Gastroesophageal sphincter (tissue), 4 donors: Measurements from ENCODE around the gene TMPRSS9. TPM values are rescaled to one million over a fixed set of nuclear protein-coding genes. Genes with fewer than 3 reads are reported as not detected.

Source experiments
- ATAC-seq: fragments of 150-250 bp; one replicate; pipeline ENCODE4 v1.9.1; 2016; ENCODE audit warnings: mild to moderate bottlenecking, moderate library complexity
- H3K27ac ChIP-seq, 4 donors: fragments of 200-600 bp; sonication (generic) in 3 of 4; 1 replicate in 3 of 4; 2 replicates in 1 of 4; pipeline ENCODE4 v1.5.1; 2016 to 2019
- H3K27me3 ChIP-seq: fragments of 200-600 bp; sonication (generic); one replicate; pipeline ENCODE4 v1.5.1; 2019
- H3K36me3 ChIP-seq, 2 donors: fragments of 200-600 bp; sonication (generic); one replicate each; pipeline ENCODE4 v1.5.1; 2019; ENCODE audit warnings: control low read depth in 1 of 2
- H3K4me1 ChIP-seq, 3 donors: fragments of 200-600 bp; sonication (generic); 1 replicate in 2 of 3; 2 replicates in 1 of 3; pipeline ENCODE4 v1.5.1; 2016 to 2019; ENCODE audit warnings: control low read depth in 2 of 3
- H3K4me3 ChIP-seq, 2 donors: fragments of 200-600 bp; sonication (generic); one replicate each; pipeline ENCODE4 v1.5.1; 2019; ENCODE audit warnings: mild to moderate bottlenecking in 1 of 2, moderate library complexity in 1 of 2
- H3K9me3 ChIP-seq, 3 donors: fragments of 200-600 bp; sonication (generic); one replicate each; pipeline ENCODE4 v1.5.1; 2017 to 2019; ENCODE audit warnings: control low read depth in 2 of 3
- EP300 ChIP-seq: sonication (generic); formaldehyde crosslinking; IDR thresholded peaks from one replicate; pipeline ENCODE4 v1.6.1; 2017; ENCODE audit warnings: antibody characterized with exemption, mild to moderate bottlenecking
- POLR2A ChIP-seq, 2 donors: fragments of 450-650 bp; IDR thresholded peaks; one replicate each; pipeline ENCODE4 v1.6.1; 2017; ENCODE audit warnings: antibody characterized with exemption in 2 of 2, mild to moderate bottlenecking in 2 of 2, moderate library complexity in 1 of 2
- POLR2AphosphoS5 ChIP-seq: sonication (generic); formaldehyde crosslinking; IDR thresholded peaks from one replicate; pipeline ENCODE4 v1.6.1; 2017; ENCODE audit warnings: antibody characterized with exemption
- WGBS, 2 donors: methylation state at CpG; one replicate each; pipeline ENCODE4 v1.1.5; 2018; ENCODE audit warnings: low coverage in 1 of 2; 5-methylcytosine and 5-hydroxymethylcytosine counted together
- total RNA-seq, 4 donors: library from RNA; depleted of rRNA; stranded (reverse); fragments of >200 nt; gene quantifications; one replicate each; pipeline ENCODE4 v1.1.0, GENCODE V29; 2016
- TF ChIP-seq, protein P1 (sequence below), 4 experiments: fragments of 200-600 bp in 2 of 4; fragments of 450-650 bp in 2 of 4; sonication (generic) in 1 of 4; IDR thresholded peaks; one replicate each; pipeline ENCODE4 v1.5.1; 2017 to 2019; ENCODE audit warnings: antibody characterized with exemption in 4 of 4, mild to moderate bottlenecking in 2 of 4, moderate library complexity in 2 of 4

TMPRSS9 gene
- total RNA-seq, 4 donors from 2014 or later = 0.54 TPM; not detected in 3

DNA sequence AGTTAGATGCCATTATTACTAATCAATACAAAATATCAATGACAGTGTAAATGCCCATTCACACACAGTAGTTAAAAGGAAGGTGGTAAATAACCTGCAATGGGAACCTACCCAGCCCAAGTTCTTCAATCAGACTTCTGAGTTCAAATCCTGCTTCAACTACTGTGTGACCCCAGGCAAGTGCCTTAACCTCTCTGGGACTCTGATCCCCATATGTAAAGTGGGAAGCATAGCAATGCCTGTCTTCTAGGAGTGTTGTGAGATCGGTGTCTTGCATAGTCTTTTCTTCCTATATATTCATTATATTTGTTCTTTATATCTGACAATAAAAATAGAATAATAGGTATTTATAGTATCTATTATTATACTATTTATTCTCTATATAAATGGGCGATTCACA, 60.4 kb downstream of the TMPRSS9 start:
- no peaks in the 10 kb centered on the region for H3K9me3 ChIP-seq
- no peak for ATAC-seq
- H3K27ac ChIP-seq = no peak overlapping the region
- WGBS, 2 donors = 82 to 100% methylated on average over 2 of the region's 2 CpGs
- H3K27me3 ChIP-seq = no peaks in the 10 kb centered on the region
- H3K4me3 ChIP-seq = no peak overlapping the region
- H3K36me3 ChIP-seq = peaks cover 0 to 32% of the 10 kb centered on the region in 2 donors
- H3K4me1 ChIP-seq = peaks cover 0 to 20% (median 9%) of the 10 kb centered on the region in 3 donors
- TF ChIP-seq POLR2A (IDR thresholded peaks at IDR 0.05) = no peak
- no peak for TF ChIP-seq EP300
- TF ChIP-seq POLR2AphosphoS5 = no peak

DNA sequence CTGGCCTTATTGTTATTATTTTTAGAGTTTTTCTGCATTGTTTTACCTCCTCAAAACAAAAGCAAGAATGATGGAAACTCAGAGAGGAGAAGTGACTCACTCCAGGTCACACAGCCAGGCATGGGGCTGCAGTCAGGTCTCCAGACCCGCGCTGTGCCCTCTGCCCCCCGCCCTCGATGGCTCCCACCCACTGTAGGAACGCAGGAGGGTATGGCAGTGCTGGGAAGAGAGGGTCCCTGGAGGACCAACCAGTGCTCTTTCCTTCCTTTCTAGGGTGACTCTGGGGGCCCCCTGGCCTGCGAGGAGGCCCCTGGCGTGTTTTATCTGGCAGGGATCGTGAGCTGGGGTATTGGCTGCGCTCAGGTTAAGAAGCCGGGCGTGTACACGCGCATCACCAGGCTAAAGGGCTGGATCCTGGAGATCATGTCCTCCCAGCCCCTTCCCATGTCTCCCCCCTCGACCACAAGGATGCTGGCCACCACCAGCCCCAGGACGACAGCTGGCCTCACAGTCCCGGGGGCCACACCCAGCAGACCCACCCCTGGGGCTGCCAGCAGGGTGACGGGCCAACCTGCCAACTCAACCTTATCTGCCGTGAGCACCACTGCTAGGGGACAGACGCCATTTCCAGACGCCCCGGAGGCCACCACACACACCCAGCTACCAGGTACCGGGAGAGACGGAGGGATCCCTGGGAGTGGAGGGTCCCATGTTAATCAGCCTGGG, 61.7 kb downstream of the TMPRSS9 start:
- Histone ChIP-seq H3K36me3 (peaks cover 0 to 20% of the 10 kb centered on the region in 2 donors), H3K27me3 (no peaks in the 10 kb centered on the region), H3K9me3 (no peaks in the 10 kb centered on the region), H3K4me3 (no peak overlapping the region), H3K27ac (no peak overlapping the region), H3K4me1 (peaks cover 3 to 32% (median 22%) of the 10 kb centered on the region in 3 donors)
- 70 to 88% methylated on average over 2 to 5 of the region's 23 CpGs for WGBS, 2 donors
- no peak for ATAC-seq
- TF ChIP-seq, protein P1, sequence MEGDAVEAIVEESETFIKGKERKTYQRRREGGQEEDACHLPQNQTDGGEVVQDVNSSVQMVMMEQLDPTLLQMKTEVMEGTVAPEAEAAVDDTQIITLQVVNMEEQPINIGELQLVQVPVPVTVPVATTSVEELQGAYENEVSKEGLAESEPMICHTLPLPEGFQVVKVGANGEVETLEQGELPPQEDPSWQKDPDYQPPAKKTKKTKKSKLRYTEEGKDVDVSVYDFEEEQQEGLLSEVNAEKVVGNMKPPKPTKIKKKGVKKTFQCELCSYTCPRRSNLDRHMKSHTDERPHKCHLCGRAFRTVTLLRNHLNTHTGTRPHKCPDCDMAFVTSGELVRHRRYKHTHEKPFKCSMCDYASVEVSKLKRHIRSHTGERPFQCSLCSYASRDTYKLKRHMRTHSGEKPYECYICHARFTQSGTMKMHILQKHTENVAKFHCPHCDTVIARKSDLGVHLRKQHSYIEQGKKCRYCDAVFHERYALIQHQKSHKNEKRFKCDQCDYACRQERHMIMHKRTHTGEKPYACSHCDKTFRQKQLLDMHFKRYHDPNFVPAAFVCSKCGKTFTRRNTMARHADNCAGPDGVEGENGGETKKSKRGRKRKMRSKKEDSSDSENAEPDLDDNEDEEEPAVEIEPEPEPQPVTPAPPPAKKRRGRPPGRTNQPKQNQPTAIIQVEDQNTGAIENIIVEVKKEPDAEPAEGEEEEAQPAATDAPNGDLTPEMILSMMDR (IDR thresholded peaks at IDR 0.05) = no peak
- TF ChIP-seq POLR2AphosphoS5 = no peak
- TF ChIP-seq EP300 = no peak

DNA sequence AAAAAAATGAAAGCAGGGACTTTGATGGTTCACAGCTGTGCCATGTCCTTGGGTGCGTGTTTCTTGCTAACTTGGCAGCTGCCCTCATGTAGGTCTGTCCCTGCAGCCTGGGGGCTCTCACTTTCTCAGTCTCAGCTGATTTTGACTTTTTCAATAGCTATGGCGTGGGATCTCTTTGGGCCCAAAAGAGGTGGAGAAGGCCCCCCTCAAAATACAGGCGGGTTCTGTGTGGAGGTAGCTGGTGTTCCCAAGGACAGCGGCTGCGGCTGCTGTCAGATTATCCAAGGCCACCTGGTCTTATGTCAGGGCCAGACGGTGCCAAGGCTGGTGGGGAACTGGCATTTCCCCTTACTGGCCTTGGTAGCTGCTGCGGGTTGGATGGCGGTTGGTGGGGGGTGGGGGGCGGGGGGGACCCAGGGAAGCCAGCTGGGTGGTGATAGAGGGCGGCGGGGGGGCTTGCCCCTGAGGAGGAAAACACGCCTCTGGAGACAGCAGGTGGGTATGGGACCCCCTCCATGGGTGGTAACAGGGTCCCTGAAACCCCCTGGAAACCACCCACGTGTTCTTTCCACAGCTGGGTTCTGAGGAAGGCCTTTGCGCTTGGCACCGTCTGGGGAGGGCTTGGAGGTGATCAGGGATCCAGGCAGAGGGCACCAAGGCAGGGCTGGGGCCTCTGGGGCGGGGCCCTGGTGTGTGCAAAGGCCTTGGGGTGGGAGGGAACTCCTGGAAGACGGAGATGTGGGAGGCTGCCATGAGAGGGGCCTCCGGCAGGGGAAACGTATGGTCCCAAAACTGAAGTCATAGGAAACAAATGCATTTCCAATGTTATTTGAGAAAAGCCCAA, 63.2 kb downstream of the TMPRSS9 start:
- Histone ChIP-seq H3K27ac (no peak overlapping the region), H3K36me3 (peaks cover 0 to 9% of the 10 kb centered on the region in 2 donors), H3K4me1 (peaks cover 3 to 42% (median 22%) of the 10 kb centered on the region in 3 donors), H3K27me3 (no peaks in the 10 kb centered on the region), H3K9me3 (no peaks in the 10 kb centered on the region), H3K4me3 (no peak overlapping the region)
- WGBS, 2 donors = 72 to 75% methylated on average over 2 to 4 of the region's 19 CpGs
- TF ChIP-seq POLR2AphosphoS5 (no peak), EP300 (no peak), POLR2A (IDR thresholded peaks at IDR 0.05) (no peak)
- TF ChIP-seq, protein P1 (IDR thresholded peaks at IDR 0.05) = no peak
- ATAC-seq = no peak

DNA sequence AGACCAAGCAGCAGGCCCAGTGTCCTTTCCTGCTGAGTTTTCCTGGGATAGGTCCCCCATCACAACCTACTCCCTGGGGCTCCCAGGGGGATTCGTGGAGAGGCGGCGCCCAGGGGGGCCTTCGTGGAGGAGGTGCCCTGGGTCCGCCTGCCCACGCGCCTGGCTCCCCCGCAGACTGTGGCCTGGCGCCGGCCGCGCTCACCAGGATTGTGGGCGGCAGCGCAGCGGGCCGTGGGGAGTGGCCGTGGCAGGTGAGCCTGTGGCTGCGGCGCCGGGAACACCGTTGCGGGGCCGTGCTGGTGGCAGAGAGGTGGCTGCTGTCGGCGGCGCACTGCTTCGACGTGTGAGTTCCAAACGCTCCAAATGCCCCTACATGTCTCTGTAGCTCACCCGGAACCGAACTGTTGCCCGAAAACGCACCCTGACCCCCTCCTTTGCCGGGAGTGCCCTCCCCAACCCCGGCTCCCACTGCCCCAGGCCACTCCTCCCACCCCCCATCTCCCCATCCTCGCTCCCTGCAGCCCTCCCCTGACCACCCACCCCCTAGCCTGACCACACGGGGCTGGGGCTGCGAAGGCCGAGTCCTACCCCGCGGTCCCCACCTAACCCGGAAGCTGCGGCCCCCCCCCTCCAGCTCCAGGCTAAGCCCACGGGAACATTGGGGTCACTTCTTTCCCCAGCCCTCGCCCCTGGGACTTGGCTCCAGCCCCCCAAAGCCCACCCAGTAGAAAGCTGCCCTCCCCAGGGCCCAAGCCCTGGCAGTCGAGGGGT, 64.0 kb downstream of the TMPRSS9 start:
- no peak overlapping the region for H3K27ac ChIP-seq
- TF ChIP-seq, protein P1 (IDR thresholded peaks at IDR 0.05) = no peak
- TF ChIP-seq POLR2A (IDR thresholded peaks at IDR 0.05) = no peak
- TF ChIP-seq POLR2AphosphoS5 = no peak
- H3K9me3 ChIP-seq = no peaks in the 10 kb centered on the region
- ATAC-seq = no peak
- no CpG with 5 or more reads among the region's 46 CpGs for WGBS, 2 donors
- peaks cover 0 to 9% of the 10 kb centered on the region in 2 donors for H3K36me3 ChIP-seq
- no peak overlapping the region for H3K4me3 ChIP-seq
- peaks cover 3 to 50% (median 27%) of the 10 kb centered on the region in 3 donors for H3K4me1 ChIP-seq
- no peaks in the 10 kb centered on the region for H3K27me3 ChIP-seq
